Transverse colon (tissue), 4 donors: Measurements from ENCODE around the gene CST7.

ENCODE experiments used
- EP300 ChIP-seq: sonication (generic); formaldehyde crosslinking; IDR thresholded peaks from one replicate; pipeline ENCODE4 v1.6.1; 2017; ENCODE audit warnings: antibody characterized with exemption, low read depth
- POLR2A ChIP-seq: fragments of 450-650 bp; IDR thresholded peaks from one replicate; pipeline ENCODE4 v1.6.1; 2016; ENCODE audit warnings: antibody characterized with exemption, mild to moderate bottlenecking, moderate library complexity
- POLR2AphosphoS5 ChIP-seq, 3 donors: sonication (generic); formaldehyde crosslinking; IDR thresholded peaks; one replicate each; pipeline ENCODE4 v1.6.1; 2016; ENCODE audit warnings: antibody characterized with exemption in 3 of 3
- TF ChIP-seq, protein P1 (sequence below), 5 experiments: fragments of 200-600 bp in 3 of 5; fragments of 450-650 bp in 2 of 5; sonication (generic) in 3 of 5; IDR thresholded peaks; 1 replicate in 2 of 5; 2 replicates in 3 of 5; pipeline ENCODE4 v1.5.1; 2016 to 2017; ENCODE audit warnings: antibody characterized with exemption in 5 of 5, inconsistent platforms in 3 of 5, mild to moderate bottlenecking in 2 of 5, moderate library complexity in 1 of 5

DNA sequence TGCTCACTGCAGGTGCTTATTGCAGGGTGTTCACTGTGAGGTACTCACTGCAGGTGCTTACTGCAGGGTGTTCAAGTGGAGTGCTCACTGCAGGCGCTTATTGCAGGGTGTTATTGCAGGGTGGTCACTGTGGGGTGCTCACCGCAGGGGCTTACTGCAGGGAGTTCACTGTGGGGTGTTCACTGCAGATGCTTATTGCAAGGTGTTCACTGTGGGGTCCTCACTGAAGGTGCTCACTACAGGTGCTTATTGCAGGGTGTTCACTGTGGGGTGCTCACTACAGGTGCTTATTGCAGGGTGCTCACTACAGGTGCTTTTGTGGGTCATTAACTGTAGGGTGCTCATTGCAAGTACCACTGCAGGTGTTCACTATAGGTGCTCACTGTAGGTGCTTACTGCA, 23.3 kb downstream of the CST7 start:
- TF ChIP-seq, protein P1, sequence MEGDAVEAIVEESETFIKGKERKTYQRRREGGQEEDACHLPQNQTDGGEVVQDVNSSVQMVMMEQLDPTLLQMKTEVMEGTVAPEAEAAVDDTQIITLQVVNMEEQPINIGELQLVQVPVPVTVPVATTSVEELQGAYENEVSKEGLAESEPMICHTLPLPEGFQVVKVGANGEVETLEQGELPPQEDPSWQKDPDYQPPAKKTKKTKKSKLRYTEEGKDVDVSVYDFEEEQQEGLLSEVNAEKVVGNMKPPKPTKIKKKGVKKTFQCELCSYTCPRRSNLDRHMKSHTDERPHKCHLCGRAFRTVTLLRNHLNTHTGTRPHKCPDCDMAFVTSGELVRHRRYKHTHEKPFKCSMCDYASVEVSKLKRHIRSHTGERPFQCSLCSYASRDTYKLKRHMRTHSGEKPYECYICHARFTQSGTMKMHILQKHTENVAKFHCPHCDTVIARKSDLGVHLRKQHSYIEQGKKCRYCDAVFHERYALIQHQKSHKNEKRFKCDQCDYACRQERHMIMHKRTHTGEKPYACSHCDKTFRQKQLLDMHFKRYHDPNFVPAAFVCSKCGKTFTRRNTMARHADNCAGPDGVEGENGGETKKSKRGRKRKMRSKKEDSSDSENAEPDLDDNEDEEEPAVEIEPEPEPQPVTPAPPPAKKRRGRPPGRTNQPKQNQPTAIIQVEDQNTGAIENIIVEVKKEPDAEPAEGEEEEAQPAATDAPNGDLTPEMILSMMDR (IDR thresholded peaks at IDR 0.05) = no peak
- TF ChIP-seq POLR2A (no peak), POLR2AphosphoS5 (IDR thresholded peaks at IDR 0.05) (no peak), EP300 (no peak)
